ENCODE data around the gene SCEL.

Gene SCEL

DNA sequence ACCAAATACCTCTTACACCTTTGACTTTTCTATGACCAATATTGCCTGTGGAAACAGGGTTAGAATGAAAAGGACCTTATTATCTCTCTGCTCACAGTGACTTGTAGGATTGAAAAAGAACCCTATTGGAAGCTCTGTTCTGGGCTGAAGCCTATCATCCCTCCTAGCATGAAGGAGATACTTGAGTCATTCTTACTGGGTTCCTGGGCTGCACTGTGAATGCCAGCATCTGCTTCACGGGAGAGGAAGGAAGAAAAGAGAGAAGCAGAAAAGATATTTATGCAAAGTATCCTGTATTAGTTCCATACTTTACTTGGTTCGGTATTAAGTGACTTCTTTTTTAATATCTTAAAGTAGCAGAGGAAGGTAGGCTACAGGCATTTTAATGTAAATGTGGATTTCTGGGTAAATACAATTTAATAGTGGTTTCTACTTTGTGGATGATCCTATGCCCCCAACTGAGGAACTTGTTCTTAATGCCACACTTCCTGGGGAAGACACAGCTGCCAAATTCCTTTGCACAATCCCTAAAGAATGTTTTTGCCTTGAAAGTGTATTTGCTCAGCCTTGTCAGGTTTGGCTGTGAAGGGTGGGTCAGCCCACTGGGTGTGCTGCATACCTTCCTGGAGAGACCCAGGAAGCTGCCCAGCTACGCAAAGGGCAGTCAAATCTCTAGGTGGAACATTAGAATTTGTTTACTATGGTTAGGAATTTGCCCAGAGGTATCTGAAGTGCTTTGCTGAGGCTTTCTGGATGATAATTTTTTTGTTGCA lies 13.7 kb upstream of the SCEL start:
- DNase-seq = no peak

DNA sequence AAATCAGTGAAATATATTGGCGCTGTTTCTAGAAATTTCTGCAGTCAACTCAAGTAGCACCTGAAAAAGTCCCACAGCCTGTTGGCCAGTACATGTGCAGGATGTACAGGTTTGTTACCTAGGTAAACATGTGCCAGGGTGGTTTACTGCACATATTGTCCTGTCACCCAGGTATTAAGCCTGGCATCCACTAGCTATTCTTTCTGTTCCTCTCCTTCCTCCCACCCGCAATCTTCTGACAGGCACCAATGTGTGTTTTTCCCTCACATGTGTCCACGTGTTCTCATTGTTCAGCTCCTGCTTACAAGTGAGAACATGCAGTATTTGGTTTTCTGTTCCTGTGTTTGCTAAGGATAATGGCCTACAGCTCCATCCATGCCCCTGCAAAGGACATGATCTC lies 13.1 kb upstream of the SCEL start:
- DNase-seq = no peak

DNA sequence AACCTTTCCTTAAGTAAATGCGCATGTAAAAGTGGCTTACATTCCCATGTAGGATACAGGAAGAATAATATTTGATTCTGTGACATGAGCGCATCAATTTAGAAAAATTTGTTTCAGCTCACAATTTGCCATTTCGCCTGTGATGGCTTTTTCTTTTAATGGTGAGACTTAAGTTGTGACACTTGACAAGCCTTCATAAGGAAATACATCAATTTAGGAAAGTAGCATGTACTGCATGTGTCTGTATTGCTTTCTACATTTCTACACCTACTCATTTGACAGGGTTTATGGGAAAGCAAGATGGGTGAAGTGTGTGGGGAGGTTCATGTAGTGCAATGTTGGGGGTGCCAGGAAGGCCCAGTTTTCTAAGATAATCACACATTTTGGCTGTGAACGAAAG lies 12.1 kb upstream of the SCEL start:
- DNase-seq = no peak

DNA sequence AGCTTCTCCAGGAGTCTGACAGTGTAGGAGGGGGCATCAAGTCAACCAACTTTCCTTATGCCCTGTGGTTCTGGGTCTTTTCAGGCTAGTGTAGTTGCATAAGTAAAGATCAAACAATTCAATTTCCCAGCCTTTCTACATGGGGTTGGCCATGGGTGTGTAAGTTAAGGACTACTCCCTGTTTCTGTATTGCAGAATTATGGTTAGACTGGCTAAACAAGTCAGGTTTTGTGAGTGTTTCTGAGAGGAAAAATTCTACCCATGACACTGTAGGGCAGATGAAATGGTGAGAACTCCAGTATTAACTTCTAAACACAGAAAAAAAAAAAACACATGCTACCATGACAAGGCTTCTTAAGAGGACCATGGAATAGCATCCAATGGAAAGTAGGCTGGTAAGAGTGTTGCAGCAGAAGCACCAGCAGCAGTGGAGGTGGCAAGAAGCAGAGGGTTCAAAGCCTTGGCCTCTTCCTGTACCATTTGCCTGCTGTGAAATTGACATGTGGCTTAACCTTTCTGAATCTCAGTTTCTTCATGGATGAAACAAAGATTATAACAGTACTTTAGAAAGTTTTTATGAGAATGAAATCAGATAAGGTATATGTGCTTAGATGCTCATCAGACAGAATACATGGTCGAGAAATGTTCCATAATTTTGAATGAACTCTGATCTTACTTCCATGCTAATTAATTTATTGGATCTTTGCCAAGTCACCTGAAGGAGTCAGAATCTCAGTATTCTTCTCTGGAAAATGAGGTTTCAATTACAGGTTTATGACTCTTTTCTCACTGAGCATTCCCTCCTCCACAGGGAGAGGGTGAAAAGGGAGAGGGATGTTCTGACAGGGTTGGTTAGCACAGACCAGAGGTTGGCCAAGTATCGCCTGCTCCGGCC lies 11.4 kb upstream of the SCEL start:
- no peak for DNase-seq

DNA sequence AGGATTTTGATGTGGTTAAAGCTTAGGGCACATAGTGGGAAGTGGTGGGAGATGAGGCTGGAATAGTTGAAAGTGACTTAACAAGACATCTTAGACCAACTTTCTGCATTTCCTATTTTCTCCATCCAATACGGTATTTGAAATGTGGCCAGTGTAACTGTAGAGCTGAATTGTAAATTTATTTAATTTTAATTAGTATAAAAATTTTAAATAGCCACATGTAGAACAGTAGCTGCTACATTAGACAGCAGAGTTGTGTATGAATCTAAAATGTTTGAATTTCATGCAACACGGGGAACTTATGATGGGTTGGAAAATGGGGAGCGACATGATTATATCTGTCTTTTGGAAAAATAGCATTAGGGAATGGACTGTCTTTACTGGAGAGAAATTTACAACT lies 7.1 kb upstream of the SCEL start:
- no peak for DNase-seq

DNA sequence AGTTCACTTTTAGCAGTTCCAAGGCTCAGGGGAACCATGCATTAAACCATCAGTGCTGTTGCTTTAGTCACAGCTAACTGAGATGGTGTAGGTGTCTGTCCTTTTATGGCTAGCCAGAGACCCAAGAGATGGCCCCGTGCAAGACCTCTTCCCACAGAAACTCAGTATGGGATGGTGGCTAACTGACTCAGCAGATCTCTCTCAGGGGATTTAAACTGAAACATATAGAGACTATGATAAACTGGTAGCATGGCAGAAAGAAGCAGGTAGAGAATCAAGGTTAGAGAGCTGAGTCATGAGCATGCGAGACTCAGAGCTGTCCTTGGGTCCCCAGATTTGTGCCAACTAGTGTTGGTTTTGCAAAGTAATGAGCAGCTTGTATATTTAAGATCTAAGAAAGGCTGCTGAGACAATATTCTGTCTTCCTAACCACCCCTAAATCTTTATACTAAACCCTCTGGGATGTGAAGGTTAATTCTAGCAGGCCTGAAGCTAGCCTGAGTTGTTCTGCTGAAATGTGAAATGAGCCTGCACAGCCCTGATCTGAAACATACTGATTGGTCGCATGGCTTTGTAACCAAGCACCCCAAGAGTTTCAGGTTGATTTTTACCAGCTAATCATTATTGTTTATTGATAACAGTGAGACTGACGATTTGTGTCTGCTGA lies 6.5 kb upstream of the SCEL start:
- DNase-seq = no peak

DNA sequence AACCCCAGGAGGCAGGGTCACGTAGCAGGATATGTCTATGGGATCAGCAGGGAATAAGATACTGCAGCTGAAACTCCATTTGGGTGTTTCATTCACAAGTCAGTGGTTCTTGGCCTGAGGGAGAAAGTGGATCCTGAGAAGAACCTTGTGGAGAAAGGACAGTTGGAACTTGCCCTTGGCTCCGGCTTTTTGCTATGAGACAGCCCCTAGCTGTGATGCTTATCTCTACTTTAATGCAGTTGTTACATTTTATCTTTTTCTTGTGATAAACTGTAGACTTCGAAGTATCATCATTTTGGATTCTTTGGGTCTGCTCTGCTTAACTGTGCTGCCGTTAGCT lies 6.0 kb upstream of the SCEL start:
- no peak for DNase-seq

DNA sequence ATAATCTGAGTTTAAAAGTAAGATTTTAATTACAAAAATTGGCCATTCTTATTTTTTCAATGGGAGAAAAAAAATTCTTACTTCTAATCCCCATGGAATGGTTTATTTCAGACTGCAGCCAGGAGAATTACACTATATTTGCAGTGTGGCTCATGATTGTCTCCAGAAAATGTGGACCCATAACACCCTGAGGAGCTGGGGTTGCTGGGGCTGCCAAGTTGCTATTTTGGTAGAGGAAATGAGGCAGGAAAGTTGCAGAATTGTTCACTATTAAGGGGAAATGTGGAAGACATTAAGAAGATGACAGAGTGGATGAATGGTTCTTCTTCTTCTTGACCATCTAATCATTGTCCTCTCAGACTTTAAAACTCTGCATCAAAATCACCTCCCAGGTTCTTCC lies 4.6 kb upstream of the SCEL start:
- no peak for DNase-seq

DNA sequence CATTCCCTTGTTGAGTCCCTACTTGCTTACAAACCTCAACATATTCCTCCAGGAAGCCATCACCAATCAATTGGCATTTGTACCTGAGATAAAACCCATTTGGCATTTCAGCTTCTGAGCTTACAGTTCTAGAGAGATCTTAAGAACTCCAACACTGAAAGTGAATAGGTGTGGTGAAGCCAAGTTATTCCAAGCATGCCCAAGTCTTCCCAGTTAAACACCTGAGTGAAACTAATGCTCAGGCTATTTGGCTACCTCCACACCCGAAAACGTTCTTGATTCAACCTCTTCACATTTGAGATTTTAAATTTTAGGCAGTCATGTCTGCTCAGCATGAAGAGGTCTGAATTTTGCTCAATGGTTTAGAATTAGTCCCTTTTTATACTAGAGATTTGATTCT lies 2.5 kb upstream of the SCEL start:
- no peak for DNase-seq

DNA sequence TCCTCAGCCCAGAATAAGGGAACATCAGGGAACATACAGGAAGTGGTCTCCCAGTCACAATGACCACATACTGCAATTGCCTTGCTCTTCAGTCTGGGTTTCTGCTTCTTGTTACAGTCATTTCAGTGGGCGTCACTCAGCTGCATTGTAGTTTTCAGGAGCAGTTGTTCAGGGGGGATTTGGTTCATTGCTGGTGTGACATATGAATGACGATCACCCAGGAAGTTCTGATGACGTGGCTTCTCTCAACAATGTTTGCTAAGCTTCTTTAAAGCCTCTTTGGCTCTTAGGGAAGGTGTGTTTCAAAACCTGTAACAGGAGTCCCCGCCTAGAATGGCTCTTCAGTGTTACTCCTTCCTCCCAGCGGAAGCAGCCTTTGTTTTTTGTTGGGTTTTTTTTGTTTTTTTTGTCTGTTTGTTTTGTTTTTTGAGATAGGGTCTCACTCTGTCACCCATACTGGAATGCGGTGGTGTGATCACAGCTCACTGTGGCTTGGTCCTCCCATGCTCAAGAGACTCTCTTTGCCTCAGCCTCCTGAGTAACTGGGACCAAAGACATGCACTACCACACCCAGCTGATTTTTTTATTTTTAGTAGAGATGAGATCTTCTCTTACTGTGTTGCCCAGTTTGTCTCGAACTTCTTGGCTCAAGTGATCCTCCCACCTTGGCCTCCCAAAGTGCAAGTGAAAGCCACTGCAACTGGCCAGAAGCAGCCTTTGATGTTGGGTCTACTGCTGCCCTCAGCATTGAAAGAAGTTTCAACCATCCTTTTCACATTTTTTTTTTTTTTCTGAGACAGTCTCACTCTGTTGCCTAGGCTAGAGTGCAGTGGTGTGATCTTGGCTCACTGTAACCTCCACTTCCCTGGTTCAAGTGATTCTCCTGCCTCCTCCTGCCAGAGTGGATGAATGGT lies 1.4 kb upstream of the SCEL start:
- DNase-seq = no peak

DNA sequence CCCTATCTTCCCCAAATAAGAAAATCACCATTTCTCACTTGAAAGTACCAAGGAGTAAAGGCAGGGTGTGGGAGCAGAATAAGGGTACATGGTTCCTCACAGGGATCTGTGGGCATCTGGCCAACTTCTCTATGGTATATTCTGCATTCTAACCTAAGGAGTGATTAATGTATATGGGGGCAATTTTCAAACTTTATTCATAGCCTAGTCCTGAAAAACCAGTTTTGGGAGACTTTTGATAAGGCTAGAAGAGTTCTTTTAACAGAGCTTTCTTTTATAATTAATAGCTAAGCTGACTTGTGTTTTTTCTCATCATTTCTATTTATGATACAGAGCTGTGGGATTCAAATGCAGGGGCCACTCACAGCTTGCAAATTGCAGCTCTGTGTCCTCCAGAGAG lies 852 bp downstream of the SCEL start:
- no peak for DNase-seq

DNA sequence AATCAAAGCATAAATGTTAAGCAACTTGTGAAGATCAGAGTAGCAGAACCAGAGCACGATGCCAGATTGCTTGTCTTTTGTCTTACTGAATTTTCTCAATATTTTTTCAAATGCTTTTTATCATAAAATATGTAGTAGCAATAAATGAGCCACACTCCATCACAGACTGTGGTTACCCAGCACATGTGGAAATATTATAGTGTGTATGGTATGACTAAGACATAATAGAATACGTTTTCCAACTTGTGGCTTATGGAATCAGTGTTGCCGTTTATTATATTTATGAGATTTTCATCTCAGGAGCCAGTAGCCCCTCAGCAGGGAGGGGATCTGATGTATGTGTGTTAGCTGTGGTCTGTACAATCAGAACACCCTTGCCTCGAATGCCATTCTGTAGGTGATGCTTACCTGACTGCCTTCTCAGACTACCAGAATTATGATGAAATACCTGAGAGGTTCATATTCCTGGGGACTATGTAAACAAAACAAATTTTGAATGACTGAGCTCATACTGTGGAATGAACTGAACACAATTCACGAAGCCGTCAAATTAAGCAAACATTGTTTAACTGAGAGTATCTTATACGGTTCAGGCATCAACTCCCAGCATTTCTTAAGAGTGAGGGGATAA lies 1.9 kb downstream of the SCEL start:
- no peak for DNase-seq

DNA sequence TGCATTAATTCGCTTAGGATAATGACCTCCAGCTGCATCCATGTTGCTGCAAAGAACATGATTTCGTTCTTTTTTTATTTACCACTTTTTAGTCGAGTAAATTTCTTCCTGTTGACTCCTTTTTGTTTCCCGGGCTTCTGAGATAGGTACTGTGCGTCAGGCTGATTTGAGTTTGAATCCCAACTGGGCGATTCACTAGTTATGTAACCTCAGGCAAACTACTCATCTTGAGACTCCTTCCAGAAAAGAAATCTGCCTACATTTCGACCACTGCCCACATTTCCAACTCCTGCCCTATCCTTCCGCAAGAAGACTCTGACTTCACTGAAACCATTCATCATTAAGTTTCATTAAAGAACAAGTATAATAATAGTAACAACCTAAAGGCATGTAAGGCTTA lies 8.2 kb downstream of the SCEL start:
- no peak for DNase-seq

DNA sequence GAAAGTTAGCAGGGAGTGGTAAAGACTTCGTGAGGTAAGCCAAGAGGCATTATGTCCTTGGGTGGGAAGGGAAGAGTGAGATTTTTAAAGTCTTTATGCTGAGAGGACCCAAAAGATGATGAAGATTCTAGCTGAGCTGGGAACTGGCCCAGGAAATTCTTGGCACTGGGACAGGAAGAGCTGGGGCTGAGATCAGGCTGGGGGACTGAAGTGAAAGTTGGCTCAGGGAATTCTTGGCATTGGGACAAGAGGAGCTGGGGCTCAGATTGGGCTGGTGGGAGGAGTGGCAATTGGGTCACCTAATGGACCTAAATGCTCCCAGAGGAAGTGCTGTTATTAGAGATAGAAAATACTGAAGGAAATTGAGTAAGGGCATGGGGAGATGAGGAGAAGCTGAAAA lies 8.8 kb downstream of the SCEL start:
- DNase-seq = no peak

DNA sequence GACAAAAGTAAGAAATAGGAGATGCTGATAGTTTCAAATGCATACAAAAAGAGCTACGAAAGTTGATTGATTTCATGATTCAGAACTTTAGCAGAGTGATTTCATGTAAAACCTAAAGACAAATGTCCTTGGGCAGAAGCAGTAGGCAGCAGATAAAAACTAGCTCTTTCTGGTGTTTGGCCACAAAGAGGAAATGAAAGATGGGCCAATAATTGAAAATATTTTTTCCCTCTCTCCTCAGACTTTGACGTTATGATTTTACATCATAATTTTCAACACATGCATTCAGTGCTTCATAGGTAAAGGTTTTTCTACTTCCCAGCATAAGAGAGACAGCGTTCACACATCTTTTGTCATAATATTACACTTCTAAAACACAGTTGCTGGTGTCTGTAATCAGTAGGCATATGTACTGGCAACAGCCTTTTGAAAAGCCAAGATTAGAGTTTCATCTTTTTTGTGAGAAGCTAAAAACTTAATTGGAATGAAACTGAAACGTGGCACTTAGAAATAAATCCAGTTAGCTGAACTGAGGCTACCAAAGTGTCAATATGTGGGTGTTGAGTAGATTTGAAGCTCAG lies 9.3 kb downstream of the SCEL start:
- no peak for DNase-seq

DNA sequence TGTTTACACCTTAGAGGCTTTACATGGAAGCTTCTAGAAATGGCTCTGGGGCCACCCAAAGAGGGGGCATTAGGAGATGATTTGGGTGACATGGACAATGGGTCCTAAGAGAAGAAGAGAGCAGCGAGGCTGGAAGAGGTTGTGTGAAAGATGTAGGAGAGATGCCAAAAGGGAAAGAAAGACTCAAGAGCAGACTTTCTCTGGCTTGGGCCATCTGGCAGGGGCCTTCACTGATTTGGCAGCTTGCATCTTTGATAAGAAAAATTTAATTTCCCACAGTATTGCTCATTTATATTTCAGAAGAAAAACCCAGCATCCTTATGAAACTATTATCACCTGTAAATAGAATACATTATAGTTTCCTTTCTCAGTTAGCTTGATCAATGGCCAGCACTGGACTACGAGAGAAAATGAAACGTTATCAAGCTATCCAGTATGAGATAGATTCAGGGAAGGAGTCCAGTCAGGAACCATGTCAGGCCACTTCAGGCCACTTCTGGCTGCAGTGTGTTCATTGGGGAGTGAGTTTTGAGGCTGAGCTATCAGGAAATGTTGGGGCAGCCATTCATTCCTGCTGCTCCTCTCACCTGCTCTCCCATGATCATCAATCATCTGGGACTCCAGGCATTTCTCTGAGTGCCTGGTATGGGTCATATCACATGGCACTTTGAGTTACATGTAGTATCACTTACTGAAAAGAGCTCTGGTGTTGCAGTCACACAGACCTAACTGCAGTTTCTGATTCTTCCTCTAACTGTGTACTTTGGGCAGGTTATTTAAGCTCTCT lies 10.3 kb downstream of the SCEL start:
- DNase-seq = no peak

DNA sequence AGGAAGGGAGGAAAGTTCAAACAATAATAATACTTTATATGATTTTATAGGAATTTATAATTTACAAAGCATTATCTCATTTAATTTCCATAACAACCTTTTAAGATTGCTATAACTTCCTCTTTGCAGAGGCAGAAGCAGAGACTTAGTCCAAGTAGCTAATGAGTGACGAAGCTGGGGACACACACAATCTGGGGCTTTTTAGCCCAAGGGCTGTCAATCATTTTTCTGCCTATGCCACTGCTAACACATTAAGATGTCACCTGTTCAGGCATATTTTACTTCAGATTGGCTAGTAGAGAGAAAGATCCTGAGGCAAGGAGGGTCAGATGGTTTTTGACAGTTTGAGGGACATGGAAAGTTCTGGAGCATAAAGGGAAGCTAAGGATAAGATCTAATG lies 12.6 kb downstream of the SCEL start:
- no peak for DNase-seq

DNA sequence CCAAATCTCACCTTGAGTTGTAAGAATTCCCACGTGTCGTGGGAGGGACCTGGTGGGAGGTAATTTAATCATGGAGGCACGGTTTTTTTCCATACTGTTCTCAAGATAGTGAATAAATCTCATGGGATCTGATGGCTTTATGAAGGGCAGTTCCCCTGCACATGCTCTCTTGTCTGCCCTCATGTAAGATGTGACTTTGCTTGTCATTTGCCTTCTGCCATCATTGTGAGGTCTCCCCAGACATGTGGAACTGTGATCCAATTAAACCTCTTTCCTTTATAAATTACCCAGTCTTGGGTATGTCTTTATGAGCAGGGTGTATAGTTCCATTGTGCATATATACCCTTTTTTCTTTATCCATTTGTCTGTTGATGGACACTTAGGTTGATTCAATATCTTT lies 13.1 kb downstream of the SCEL start:
- no peak for DNase-seq

DNA sequence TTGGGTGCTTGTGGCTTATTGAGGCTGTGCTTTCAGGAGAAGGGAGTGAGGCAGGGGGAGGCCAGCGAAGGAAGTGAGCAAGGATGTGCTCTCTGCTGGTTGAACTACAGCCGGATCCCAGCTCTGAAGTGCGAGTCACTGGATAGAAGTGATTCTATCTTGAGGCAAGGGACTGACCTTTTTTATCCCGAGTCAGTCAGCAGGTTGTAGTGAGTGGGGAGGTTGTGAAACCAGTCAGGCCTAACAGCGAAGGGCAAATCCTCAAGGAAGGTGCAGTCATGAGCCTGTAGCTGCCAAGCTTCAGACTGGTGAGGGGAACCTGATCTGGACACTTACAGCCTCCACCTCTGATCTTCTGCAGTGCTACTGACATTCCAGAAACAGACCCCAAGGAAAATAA lies 18.6 kb downstream of the SCEL start:
- no peak for DNase-seq

DNA sequence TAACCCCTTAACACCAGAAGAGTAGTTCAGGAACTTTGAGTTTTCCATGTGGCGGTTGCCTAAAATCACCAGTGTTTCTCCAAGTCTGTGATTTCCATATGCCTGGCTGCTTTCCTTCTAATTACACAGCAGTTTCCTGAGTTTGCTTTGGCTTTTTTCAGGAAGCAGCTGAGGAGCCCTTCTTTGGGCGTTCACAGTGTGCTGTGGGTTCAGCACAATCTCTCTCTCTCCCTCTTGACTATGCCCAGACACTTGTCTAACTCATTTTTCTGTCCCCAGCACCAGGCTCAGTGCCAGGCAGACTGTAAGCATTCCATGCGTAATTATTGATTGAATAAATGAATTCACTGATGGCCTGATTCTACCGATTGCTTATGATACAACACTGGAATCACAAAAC lies 19.7 kb downstream of the SCEL start:
- no peak for DNase-seq

DNA sequence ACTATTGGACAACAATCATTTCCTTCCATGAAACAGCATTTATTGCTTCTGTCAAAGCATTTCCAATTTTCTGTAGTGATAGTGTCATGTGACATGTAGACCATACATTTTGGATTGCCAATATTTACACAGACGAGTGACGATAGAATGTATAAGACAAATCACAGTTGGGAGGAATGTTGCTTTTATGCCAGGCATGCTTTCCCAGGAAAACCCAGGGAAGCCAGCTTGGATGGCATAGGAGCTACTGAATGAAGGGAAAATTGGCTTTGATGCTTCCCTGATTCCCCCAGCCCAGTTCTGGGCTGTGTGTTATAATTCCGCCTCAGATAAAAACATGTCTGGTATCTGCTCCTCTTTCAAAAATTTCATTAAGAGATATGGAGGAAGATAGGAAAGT lies 22.5 kb downstream of the SCEL start:
- DNase-seq = no peak

Data from T-helper 1 cell (primary cell).